DOHH2 (cell line): ENCODE results near the gene EDC3.

Experiments
- H3F3A ChIP-seq: fragments of 200-600 bp; sonication (generic), shearing (Covaris generic); 2 replicates; pipeline ENCODE4 v1.6.0; 2016; ENCODE audit warnings: antibody characterized with exemption, mild to moderate bottlenecking; ENCODE audit not compliant: control insufficient read depth, insufficient read depth
- H3K27ac ChIP-seq: fragments of 200-600 bp; sonication (generic); 2 replicates; pipeline ENCODE4 v1.5.1; 2014; ENCODE audit warnings: low read depth, mild to moderate bottlenecking, low read length, moderate library complexity
- H3K27me3 ChIP-seq: fragments of 200-600 bp; sonication (generic); 2 replicates; pipeline ENCODE4 v1.6.1; 2014; ENCODE audit warnings: mild to moderate bottlenecking, low read length, mixed read lengths; ENCODE audit not compliant: control insufficient read depth
- H3K36me3 ChIP-seq: fragments of 200-600 bp; sonication (generic); 2 replicates; pipeline ENCODE4 v1.6.1; 2014; ENCODE audit warnings: mild to moderate bottlenecking, low read length, moderate library complexity, mixed read lengths; ENCODE audit not compliant: control insufficient read depth
- H3K4me1 ChIP-seq: fragments of 200-600 bp; sonication (generic); 2 replicates; pipeline ENCODE4 v1.6.1; 2014; ENCODE audit warnings: mild to moderate bottlenecking, low read length, mixed read lengths; ENCODE audit not compliant: control insufficient read depth
- H3K4me2 ChIP-seq: fragments of 200-600 bp; sonication (generic); 2 replicates; pipeline ENCODE4 v1.6.0; 2014; ENCODE audit warnings: mild to moderate bottlenecking, low read length, moderate library complexity
- H3K4me3 ChIP-seq: fragments of 200-600 bp; sonication (generic); 2 replicates; pipeline ENCODE4 v1.5.1; 2014; ENCODE audit warnings: mild to moderate bottlenecking, low read length, mixed read lengths
- H3K79me2 ChIP-seq: fragments of 200-600 bp; sonication (generic); 2 replicates; pipeline ENCODE4 v1.6.1; 2014; ENCODE audit warnings: mild to moderate bottlenecking, low read length, mixed read lengths; ENCODE audit not compliant: control insufficient read depth
- H3K9me2 ChIP-seq: fragments of 200-600 bp; sonication (generic); replicated peaks from 2 replicates; pipeline ENCODE4 v1.6.1; 2014; ENCODE audit warnings: mild to moderate bottlenecking, low read length, mixed read lengths; ENCODE audit not compliant: control insufficient read depth
- H3K9me3 ChIP-seq: fragments of 200-600 bp; sonication (generic); 2 replicates; pipeline ENCODE4 v1.6.1; 2014; ENCODE audit warnings: antibody characterized with exemption, low read length, mixed read lengths; ENCODE audit not compliant: control insufficient read depth, insufficient read depth
- H4K20me1 ChIP-seq: fragments of 200-600 bp; sonication (generic); 2 replicates; pipeline ENCODE4 v1.6.0; 2014; ENCODE audit warnings: low read depth, mild to moderate bottlenecking, antibody characterized with exemption, low read length, moderate library complexity; ENCODE audit not compliant: control insufficient read depth, insufficient read depth
- EZH2phosphoT487 ChIP-seq: fragments of 200-600 bp; sonication (generic); IDR thresholded peaks from 2 replicates; pipeline ENCODE4 v1.6.1; 2017; ENCODE audit warnings: borderline replicate concordance, mild to moderate bottlenecking, antibody characterized with exemption, low read length, moderate library complexity, mixed read lengths
- TF ChIP-seq, protein P1 (sequence below): fragments of 200-600 bp; sonication (generic); IDR thresholded peaks from one replicate; pipeline ENCODE4 v1.5.1; 2014; ENCODE audit warnings: antibody characterized with exemption, mild to moderate bottlenecking, low read depth, low read length; ENCODE audit not compliant: poor library complexity, severe bottlenecking

Gene EDC3

DNA sequence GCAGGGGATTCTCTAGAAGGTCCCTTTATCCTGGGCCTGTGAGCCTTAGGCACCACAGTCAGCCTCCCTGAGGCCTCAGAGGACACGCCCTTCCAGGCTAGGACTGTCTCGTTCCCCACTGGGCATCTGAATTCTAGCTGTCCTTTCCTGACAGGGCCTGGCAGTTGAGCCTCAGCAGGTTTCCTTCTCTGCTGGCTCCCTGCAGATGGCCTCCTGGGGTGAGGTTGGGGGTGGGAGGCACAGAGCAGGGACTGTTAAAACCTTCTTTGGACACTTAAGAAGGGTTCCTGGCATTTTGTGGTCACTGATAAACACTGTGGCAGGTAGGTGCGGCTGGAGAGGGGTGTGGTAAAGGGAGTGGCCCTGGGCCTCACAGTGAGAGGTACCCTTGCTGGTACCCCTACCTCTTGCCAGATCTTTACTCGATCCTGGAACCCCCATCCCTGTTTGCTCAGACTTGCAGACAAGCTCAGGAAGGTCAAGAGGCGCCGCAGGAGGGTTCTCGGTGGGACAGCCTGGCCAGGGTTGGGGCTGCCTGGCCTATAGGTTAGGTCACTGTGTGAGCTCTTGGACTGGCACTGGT, 71.7 kb downstream of the EDC3 start:
- Histone ChIP-seq H3K4me1 (peaks cover 4% of the 10 kb centered on the region; the same call in 1 of the 2 replicates), H3K79me2 (peaks cover 46% of the 10 kb centered on the region), H3K4me2 (no peak overlapping the region), H3K27ac (no peak overlapping the region), H3K4me3 (no peak overlapping the region), H3K9me2 (no peaks in the 10 kb centered on the region), H4K20me1 (peaks cover 18% of the 10 kb centered on the region), H3K9me3 (no peaks in the 10 kb centered on the region), H3K27me3 (no peaks in the 10 kb centered on the region), H3F3A (no peaks in the 10 kb centered on the region), H3K36me3 (peaks cover 100% of the 10 kb centered on the region)
- TF ChIP-seq, protein P1, sequence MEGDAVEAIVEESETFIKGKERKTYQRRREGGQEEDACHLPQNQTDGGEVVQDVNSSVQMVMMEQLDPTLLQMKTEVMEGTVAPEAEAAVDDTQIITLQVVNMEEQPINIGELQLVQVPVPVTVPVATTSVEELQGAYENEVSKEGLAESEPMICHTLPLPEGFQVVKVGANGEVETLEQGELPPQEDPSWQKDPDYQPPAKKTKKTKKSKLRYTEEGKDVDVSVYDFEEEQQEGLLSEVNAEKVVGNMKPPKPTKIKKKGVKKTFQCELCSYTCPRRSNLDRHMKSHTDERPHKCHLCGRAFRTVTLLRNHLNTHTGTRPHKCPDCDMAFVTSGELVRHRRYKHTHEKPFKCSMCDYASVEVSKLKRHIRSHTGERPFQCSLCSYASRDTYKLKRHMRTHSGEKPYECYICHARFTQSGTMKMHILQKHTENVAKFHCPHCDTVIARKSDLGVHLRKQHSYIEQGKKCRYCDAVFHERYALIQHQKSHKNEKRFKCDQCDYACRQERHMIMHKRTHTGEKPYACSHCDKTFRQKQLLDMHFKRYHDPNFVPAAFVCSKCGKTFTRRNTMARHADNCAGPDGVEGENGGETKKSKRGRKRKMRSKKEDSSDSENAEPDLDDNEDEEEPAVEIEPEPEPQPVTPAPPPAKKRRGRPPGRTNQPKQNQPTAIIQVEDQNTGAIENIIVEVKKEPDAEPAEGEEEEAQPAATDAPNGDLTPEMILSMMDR, result no peak
- TF ChIP-seq EZH2phosphoT487, result no peak

DNA sequence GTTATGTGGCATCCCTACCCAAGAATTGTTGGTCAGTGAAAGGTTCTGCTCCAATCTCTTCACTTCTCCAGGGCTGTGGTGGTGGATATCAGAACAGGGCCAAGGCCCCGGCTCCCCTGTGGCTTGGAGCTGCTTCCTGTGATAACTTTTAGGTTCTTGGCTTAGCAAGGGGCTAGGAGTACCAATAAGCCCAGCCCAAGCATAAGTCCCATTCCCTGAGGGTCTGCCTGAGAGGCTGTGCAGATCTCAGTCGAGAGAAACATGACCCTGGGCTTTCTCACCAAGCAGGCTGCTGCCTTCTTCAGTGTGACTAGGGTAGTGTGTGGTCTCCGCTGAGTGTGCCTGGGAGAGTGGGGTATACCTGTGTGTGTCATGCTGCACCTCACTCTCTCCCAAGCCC, 73.1 kb downstream of the EDC3 start:
- Histone ChIP-seq H3K9me2 (no peaks in the 10 kb centered on the region), H3K9me3 (no peaks in the 10 kb centered on the region), H3K27me3 (no peaks in the 10 kb centered on the region), H3K4me2 (no peak overlapping the region), H3K4me1 (peaks cover 6% of the 10 kb centered on the region), H3F3A (no peaks in the 10 kb centered on the region), H3K27ac (no peak overlapping the region), H3K79me2 (peaks cover 60% of the 10 kb centered on the region), H3K4me3 (no peak overlapping the region), H4K20me1 (peaks cover 28% of the 10 kb centered on the region), H3K36me3 (peaks cover 97% of the 10 kb centered on the region)
- TF ChIP-seq, protein P1, result no peak
- TF ChIP-seq EZH2phosphoT487, result no peak

DNA sequence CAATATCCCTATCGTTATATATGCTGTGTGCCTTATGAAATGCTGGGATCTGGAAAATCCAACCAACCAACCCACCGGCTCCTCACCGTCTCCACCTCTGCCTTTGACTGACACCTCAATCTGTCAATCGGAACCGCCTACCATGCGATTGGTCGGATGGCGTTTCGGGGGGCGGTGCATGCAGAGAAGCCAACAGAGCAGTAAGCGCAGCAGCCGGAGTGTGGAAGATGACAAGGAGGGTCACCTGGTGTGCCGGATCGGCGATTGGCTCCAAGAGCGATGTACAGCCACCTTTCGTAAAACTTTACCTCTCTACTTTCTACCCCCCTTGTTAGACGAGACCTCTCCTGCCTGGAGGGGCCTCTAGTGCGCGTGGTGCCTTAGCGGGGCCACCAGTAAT, 73.9 kb downstream of the EDC3 start:
- TF ChIP-seq, protein P1, result no peak
- no peak for TF ChIP-seq EZH2phosphoT487

More for the DNA sequence above, 73.9 kb downstream of the EDC3 start:
- Histone ChIP-seq H3K9me2 (no peaks in the 10 kb centered on the region), H3F3A (no peaks in the 10 kb centered on the region), H3K27me3 (no peaks in the 10 kb centered on the region), H3K36me3 (peaks cover 97% of the 10 kb centered on the region), H3K9me3 (no peaks in the 10 kb centered on the region), H3K4me3 (no peak overlapping the region), H3K79me2 (peaks cover 66% of the 10 kb centered on the region), H3K27ac (no peak overlapping the region), H3K4me1 (peaks cover 11% of the 10 kb centered on the region), H4K20me1 (peaks cover 32% of the 10 kb centered on the region), H3K4me2 (no peak overlapping the region)
